ENCODE data around the gene MTX2.
A peak's percentile ranks its signal among the peaks of the same experiment; 100 is the strongest.
"Not testable (repeated sequence)": the region's sequence is repeated elsewhere in the genome, so short reads cannot be mapped to it uniquely, and the experiment has no call there.

Gene MTX2

DNA sequence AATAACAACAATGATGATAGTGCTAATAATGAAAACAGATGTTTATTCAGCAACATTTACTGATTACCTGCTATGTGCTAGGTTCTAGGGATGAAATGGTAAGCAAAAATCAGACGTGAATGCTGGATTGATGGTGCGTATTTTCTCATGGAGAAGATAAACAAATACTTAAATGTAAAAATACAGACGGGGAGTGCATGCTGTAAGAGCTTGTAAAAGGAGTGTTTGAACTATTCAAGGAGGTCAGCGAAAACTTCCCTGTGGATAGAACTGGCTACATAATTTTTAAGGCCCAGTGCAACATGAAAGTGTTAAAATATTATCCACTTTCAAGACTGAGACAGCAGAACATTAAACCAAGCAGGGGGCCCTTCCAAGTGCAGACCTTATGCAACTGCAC is 22.1 kb downstream of the MTX2 start:
- DNase-seq: no peak

DNA sequence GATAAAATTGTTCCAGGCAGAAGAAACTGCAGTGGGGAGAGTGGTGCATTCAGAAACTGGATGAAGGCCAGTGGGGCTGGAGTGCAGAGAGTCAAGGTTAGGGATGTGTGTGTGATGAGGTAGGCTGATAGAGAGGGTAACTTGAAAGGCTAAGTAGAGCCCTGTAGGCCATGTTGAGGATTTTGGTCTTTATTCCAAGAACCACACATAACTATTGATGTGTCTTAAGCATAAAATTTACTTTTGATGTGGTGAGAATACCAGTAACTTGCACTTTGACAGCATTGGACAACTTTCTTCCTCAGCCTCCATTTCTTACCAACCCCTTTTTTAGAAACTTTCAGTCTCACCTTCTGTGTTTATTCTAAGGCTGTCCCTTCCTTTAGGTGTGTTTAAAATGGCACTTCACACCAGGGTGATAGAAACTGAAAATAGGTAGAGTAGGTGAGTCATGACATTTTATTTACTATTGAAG is 22.6 kb downstream of the MTX2 start:
- no peak for DNase-seq

DNA sequence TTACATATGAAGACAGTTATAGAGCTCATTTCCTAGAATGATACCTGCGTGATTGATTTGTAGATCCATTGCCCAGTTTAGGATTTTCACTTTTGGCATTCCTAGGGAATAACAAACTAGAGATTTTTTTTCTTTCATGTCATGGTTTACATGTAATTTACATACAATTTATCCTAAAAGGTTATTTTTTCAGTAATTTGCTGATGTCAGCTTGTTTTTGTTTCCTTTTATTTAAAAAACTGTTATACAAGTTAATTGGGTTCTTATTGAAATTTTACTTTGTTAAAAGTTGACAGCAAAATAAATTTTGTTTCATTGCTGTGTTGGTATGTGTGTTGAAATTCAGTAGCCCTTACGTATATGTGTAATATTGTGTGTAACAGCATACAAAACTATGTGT is 23.4 kb downstream of the MTX2 start:
- no peak for DNase-seq

DNA sequence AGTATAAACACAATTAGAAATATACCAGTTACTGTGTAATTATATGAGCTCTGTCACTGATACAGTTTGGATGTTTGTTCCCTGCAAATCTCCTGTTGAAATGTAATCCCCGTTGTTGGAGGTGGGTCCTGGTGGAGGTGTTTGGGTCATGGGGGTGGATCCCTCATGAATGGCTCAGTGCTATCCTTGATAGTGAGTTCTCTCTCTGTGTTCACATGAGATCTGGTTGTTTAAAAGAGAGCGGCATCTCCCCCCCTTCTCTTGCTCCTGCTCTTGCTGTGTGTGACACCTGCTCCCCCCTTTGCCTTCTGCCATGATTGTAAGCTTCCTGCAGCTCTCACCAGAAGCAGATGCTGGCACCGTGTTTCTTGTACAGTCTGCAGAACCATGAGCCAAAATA is 24.1 kb downstream of the MTX2 start:
- DNase-seq: no peak

DNA sequence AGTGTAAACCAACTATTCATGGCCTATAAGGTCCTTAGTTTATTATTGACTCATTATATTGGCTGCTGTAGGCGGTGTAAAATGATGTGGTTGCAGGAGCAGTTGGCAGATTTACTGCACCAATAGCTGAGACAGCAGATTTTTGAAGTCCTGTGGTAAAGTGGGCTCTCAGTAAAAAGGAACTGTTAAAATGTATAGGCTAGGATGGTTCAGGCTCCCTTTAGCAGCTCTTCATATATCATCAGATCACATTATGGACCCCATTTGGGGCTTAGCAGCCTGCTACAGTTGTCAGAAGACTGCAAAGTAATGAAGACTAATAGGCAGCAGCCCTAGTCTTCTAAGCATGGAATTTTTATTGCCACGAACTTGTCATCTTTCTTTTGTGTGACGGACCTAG is 27.8 kb downstream of the MTX2 start:
- DNase-seq: peak; percentile 17

DNA sequence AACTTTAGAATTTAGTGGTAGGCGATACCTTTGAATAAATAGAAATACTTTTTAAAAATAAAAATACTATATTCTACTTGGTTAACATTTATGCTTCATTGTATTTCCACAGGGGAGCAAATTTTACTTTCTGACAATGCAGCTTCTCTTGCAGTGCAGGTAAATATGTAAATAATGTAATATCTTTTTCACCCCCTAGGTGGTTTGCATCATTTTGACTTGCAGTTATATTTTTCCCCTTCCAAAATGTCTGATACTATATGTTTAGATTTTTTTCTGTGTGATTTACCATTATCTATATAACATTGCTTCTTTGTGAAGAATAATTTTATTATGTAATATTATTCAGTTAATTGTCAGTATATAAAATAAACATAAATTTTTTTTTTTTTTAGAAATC is 28.5 kb downstream of the MTX2 start:
- DNase-seq: no peak

DNA sequence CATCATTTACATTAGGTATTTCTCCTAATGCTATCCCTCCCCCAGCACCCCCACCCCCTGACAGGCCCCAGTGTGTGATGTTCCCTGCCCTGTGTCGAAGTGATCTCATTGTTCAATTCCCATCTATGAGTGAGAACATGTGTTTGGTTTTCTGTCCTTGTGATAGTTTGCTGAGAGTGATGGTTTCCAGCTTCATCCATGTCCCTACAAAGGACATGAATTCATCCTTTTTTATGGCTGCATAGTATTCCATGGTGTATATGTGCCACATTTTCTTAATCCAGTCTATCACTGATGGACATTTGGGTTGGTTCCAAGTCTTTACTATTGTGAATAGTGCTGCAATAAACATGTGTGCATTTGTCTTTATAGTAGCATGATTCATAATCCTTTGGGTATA is 36.8 kb downstream of the MTX2 start:
- not testable (repeated sequence) for DNase-seq

DNA sequence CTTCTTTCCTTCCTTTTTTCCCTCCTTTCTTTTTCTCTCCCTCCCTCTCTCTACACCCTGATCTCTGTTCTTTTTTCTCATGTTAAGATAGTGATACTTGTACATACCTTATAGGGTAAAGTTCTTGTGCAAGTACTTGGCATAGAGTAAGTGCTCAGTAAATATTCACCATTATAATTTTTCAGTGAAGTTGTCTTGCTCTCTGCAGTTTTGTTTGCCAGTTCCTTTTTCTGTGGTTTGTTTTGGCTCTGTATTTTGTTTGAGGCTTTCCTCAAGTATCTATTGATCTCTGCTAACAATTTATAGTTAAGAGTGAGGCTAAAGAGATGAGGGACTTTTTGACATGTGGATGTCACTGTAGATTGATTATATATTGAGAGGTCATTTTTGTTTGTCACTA is 48.0 kb downstream of the MTX2 start:
- no peak for DNase-seq

DNA sequence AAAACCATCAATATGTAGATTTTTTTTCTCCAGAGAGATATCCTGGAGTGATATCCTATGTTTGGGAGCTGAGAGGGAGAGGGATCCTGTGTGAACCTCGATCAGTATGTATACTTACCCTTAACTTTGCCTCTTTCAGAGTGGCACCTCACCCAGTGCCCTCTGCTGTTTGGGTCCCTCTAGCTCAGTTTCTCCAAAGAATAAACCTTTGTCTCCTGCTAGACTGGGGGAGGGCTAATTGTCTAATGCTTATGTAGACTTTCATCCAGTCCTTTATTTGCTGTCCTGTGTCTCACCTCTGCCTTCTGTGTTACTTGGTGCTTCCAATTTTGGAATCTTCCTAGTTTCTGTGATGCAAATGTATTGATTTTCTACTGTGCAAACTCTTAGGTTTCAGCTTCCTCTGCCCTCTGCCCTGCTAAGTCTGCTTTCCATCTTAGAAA is 48.4 kb downstream of the MTX2 start:
- DNase-seq: no peak

DNA sequence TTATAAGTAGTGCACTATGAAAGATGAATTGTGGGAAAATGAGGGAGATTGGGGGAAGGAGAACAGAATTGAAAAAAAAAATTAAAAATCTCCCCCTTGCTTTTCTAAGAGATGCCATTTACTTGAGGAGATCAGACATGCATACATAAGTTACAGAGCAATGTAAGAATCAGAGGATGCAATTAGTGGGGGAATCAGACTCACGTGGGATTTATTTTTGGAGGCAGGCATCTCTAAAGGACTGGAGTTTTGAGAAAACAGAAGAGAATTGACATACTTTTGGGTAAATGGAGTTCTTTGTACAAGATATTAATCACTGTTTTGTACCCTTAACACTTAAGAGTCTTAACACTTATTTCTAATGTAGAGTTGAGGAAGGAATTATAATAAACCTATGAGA is 52.7 kb downstream of the MTX2 start:
- DNase-seq: no peak

DNA sequence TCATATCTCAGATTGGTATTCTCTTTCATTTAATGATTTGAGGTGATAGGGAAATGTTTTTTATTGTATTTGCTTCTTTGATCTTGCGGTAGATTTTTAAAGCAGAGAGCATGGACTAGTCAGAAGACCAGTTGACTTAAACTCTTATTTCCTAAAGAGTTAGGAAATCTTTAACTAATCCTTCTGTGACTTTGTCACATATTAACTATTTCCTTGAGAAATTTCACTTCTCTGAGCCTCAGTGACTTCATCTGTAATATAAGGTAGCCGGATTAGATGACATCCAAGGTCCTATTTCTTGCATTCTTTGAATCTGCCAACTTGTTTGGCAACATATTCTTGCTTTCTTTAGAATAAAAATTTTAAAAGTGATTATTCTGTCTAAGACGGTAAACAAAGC is 55.6 kb downstream of the MTX2 start:
- no peak for DNase-seq

DNA sequence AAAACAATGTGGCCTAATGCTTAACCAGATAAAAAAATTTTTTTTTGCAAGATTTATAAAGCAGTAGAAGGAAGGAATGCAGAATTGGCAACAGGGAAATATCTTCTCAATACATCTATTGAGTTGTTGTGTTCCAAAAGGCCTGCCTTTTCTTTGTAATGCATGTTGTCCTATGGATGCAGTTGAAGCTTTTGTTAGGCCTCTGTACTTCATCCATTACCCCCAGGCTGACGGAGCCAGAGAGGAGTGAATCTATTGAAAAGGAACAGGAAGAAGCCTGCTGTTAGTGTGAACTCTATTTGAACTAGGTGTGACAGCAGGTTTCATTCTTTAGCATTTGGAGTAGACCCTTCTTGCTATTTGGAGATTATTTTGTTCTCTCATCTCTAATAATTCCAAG is 56.5 kb downstream of the MTX2 start:
- DNase-seq: no peak

DNA sequence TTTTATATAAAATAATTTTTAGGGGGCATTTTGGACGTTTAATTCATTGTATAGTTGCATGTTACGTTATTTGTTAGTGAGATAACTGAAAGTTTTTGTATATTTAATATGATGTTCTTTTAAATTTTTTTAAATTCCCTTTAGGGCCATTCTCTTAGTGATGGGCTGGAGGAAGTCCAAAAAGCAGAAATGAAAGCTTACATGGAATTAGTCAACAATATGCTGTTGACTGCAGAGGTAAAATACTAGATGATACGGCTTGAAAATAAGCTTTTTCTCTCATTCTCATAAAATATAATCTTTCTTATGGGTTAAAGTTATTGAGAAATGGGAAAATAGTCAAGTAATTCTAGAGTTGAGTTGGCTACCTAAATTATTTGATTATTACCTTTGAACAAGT is 58.9 kb downstream of the MTX2 start:
- DNase-seq: peak; percentile 50

DNA sequence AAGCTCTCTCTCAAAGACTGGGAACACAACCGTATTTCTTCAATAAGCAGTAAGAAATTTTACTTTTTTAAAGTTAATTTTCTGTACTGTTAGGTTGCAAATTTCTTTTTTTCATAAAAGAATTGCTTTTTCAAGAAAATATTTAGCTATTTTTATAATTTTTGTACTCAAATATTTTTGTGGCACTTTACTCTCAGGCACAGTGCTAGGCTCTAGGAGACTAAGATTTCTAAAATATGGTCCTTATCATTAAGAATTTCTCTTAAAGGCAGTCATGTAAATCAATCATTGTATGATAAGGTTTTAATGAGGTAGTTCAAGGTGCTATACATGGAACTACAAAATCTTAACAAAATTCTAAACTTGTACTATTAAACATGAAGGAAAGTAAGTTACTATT is 61.4 kb downstream of the MTX2 start:
- no peak for DNase-seq

DNA sequence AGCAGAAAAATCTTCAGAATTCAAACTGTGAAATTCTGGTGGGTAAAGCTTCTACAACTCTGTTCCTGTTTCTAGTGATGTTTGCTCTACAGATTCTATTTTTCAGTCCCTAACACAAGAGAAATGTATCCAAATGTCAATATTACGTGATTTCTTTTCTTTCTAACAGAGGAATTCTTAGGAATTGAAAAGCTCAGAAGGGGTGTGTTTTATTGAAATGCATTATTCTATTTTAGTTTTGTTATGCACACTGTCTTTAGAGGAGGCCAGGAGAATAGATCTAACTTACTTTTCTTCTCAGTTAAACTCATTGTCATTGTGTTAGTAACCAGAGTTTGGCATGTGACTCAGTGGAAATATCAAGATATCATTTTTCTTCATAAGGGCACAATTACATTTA is 62.4 kb downstream of the MTX2 start:
- no peak for DNase-seq

DNA sequence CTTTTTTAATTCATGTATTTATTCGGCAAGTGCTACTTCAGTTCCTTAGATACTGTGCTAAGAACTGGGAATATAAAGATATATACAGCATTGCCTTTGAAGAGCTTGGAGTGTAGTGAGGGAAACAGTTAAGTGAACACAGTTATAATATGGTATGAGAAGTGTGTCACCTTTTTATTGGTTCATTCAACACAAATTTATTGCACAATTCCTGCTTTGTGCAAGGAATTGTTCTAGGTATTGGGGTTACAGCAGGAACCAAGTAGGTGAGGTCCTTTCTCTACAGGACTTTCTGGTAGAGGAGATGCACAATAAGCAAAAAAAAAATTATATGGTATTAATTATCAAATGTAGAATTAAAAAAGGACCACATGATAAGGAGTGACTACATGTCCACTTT is 65.5 kb downstream of the MTX2 start:
- DNase-seq: no peak

DNA sequence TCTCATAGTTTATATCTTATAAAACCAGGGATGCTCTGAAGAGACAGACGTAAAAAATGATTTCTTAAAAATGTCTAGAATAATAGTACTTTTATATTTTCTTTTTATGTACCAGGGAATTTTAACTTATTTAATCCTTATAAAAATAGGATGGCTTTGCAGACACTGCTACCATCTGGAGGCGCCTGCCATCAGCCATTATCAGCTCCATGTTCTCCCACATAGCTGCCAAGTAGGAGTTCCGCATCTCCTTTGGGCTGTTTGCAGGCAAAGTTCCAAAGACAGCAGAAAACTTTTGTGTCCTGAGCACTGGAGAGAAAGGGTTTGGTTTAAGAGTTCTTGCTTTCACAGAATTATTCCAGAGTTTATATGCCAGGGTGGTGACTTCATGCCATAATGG is 69.2 kb downstream of the MTX2 start:
- DNase-seq: no peak

DNA sequence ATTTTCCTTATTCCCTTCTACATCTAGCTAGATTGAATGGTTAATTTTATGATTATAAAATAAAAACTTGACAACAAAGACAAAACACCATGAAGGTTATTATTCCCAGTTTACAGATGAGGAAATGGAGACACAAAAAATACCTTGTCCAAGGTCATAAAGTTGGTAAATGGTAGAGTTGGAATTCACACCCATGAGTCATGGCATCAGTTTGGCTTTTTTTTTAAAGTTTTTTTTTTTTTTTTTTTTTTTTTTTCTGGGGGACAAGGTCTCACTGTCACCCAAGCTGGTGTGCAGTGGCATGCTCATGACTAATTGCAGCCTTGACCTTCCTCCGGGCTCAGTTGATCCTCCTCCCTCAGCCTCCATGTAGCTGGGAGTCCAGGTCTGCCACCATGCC is 70.0 kb downstream of the MTX2 start:
- no peak for DNase-seq

DNA sequence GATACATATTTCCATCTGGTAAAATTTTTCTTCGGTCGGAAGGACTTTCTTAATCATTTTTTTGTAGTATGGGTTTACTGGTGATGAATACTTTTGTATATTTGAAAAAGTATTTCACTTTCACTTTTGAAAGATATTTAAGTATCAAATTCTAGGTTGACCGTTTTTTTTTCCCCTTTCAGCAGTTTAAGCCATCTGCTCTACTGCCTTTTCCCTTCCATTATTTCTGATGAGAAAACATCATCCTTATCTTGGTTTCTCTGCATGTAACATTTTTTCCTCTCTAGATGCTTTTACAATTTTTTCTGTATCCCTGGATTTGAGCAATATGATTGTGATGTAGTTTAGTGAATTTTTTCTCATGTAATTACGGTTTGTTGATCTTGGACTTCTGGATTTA is 87.0 kb downstream of the MTX2 start:
- no peak for DNase-seq

DNA sequence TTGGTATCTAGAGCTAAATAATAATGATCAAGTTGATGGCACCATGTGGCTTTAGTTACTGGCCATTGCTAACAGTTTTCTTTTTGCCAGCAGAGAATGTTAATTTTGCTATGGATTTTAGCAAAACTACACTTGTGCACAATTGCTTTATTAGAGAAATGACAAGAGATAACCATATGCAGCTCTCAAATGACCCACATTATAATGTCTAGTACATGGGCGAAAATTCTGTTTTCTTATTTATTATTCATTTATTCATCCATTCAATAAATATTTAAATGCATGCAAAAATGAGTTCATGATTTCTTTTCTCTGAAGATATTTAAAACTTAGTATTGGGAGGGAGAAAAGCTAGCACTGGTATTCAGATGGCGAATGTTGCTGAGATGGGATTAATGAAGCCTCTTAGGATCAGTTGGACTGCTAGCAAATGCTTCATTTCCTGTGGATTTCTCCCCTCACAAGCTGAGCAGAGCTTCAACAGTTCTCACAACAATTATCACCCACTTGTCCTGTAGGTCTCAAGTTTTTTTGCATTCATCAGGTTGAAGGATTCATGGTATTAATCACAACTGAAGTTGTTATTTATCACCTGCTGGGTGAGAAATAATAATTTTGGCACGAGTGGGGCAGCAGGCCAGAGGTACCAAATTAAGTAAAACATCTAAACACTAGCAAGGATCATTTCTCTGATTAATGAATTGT is 95.2 kb downstream of the MTX2 start:
- DNase-seq: no peak

DNA sequence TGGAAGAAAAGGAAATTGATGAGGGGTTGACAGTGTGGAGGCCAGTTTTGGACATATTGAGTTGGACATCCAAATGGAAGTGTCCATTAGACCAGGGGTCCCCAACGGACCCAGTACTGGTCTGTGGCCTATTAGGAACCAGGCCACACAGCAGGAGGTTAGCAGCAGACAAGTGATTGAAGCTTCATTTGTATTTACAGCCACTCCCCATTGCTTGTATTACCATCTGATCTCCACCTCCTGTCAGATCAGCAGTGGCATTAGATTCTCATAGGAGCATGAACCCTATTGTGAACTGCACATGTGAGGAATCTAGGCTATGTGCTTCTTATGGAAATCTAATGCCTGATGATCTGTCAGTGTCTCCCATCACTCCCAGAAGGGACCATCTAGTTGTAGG is 99.1 kb downstream of the MTX2 start:
- DNase-seq: no peak

DNA sequence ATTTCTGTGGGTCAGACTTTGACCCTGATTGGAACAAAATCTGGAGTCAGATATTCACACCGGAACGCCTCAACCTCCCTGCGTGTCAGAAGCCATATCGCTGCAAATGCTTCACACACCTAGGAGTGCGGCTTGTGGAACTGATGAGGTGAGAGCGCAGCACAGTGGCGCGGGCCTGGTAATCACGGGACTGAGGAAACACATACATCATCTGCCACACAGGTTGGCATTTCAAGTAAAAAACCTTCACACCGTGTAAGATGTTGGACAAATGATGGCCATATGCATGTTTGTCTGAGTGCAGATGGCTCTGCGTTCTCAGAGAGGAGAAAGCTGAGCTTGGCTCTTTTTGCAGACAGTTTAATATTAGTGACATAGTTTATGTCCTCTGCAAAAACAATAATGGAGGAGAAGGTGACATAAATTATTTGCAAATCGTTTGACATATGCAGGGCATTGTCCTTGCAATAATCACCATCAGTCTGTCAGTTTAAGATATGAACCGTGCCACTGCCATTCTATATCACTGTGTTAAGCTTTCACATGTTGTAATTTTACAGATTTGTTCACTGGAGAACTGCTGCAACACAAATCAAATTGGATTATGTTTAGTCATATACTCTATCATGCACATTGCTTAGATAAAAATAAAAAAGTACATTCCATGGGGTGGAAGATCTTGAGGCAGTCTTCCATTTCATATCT is 101.4 kb downstream of the MTX2 start:
- no peak for DNase-seq

DNA sequence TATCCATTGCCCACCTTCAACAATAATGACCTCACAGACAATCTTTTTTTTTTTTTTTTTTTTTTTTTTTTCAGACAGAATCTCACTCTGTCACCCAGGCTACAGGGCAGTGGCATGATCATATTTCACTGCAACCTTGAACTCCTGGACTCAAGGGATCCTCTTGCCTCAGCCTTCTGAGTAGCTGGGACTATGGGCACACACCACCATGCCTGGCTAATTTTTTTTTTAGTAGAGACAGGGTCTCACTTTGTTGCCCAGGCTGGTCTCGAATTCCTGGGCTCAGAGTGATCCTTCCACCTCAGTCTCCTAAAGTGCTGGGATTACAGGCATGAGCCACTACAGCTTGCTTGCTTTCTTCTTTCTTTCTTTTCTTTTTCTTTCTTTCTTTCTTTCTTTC is 103.9 kb downstream of the MTX2 start:
- not testable (repeated sequence) for DNase-seq

DNA sequence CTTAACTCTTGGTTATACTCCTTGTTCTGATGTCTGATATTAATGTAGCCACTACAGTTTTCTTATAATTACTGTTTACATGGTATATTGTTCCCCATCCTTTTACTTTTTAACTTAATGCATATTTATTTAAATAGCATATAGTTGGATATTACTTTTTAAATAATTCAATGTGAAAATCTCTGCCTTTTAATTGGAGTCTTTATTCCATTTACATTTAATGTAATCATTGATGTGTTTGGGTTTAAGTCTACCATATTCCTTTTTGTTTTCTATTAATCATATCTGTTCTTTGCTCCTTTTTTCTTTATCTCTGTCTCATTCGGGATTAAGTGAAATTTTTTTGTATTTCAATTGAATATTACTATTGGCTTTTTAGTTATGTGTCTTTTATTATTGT is 109.1 kb downstream of the MTX2 start:
- no peak for DNase-seq

DNA sequence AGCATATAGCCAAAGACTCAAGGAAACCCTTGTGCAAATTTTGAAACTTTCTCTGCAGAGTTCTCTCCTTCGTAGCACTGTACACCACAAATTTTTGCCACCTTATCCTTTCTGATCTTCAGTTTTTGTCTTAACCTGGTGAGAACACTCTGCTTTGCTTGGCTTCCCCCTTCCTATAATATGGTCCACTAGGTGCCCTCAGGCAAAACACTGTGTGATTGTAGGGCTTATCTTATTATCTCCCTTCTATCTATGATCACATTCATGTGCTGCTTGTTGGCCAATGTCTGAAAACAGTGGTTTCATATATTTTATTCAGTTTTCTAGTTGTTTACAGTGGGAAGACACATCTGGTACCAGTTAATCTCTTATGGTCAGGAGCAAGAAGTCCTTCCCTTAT is 111.1 kb downstream of the MTX2 start:
- no peak for DNase-seq
